GM04503 (cell line): ENCODE measurements around the gene GALM.
"Not testable (repeated sequence)": the region's sequence is repeated elsewhere in the genome, so short reads cannot be mapped to it uniquely, and the experiment has no call there.

Experiments
- DNase-seq: peaks from one replicate; pipeline ENCODE4 v3.0.0-alpha.2; 2012; ENCODE audit warnings: low read depth

Gene GALM

DNA sequence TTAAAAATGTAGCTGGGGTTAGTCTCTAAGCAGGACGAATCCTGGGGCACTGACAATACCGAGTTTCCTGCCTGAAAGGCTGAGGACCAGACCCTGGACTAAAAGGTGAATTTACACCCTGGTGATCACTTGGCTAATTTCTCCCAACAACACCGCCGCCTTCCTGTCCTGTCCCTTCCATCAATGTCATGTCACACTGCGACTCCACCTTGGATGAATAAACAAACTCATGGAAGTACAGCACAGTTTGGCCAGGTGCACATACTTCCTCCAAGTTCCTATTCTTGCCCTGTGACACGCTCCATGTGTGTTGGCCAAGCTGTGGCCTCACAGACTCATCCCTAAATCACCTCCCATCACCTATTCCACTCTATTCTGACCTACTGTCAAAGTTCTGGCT, 15.9 kb upstream of the GALM start:
- DNase-seq, result no peak

DNA sequence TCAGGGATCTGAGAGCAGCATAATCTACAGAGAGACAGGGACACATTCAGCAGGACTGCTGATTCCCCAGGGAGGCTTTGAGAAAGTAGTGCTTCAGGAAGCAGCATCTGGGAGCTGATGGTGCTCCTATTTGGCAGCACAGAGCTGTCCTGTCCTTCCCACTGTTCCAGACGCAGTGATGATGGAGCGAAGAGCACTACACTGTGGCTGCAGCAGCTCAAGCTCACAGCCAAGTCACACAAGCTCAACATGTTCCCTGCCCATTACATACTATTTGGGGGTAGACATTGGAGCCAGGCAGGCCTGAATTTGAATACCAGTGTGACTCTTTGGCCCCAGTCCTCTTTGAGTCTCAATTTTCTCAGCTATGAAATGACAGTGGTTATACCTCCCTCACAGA, 15.2 kb upstream of the GALM start:
- DNase-seq, result no peak

DNA sequence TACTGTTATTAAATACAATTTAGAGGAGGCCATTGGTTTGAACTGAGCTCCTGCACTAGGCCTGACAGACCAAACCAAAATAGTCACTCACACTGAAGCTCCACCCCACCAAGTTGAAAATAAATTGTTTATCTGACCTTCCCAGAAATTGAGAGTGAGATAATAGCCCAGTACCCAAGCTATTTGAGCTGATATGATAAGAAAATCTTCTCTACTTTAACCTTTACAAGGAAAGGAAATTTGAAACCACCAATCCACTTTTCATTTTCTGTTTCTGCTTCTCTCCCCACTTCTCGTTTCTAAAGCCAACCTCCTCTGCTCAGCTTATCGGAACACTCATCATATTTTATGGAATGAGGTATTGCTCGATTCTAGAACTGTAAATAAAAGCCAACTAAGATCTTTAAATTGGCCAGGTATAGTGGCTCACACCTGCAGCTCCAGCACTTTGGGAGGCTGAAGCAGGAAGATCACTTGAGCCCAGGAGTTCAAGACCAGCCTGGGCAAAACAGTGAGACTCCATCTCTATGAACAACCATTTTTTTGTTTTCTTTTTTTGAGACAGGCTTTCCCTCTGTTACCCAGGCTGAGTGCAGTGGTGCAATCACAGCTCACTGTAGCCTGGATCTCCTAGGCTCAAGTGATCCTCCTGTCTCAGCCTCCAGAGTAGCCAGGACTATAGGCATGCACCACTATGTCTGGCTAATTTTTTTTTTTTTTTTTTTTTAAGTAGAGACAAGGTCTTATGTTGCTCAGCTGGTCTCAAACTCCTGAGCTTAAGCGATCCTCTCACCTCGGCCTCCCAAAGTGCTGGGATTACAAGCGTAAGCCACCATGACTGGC, 13.3 kb upstream of the GALM start:
- no peak for DNase-seq

DNA sequence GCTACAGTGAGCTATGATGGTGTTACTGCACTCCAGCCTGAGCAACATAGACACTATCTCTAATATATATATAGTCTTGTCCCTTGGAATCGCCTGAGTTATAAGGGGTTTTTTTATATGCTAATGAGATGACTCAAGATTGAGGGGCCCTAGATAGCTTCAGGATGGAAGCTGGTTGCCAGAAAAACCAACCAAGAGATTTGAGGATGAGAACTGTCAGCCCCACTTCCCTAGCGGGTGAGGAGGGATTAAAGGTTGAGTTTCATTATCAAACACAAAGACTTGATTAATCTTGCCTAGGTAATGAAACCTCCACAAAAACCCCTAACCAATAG, 12.6 kb upstream of the GALM start:
- no peak for DNase-seq

DNA sequence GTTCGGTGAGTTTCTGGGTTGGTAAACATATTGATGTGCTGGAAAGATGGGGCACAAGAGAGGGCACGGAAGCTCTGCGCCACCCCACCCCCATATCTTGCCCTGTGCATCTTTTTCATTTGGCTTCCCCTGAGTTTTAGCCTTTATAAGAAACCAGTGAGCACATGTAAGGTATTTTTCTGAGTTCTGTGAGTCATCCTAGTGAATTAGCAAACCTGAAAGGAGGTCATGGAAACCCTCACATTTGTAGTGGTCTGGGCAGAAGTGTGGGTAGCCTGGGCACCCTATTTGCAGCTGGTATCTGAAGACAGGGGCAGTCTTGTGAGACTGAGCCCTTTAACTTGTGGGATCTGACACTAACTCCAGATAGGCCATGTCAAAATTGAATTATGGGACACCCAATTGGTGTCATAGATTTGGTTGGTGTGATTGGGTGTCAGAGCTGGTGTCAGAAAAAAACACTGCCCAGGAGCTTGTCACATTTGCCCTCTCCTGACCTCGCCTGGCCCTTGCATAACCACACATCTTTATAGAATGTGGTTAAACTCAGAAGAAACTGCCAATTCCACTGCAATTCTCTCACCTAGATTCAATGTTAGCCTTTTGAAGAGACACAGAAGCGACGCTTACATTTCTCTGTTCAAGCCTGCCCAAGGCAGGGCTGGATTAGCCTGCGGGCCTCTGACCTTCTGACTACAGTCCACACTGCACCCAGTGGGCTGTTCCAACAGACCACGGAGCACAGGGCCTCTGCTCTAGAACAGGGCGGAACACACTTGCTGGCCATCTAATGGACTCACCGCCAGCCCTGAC, 12.0 kb upstream of the GALM start:
- DNase-seq, result no peak

DNA sequence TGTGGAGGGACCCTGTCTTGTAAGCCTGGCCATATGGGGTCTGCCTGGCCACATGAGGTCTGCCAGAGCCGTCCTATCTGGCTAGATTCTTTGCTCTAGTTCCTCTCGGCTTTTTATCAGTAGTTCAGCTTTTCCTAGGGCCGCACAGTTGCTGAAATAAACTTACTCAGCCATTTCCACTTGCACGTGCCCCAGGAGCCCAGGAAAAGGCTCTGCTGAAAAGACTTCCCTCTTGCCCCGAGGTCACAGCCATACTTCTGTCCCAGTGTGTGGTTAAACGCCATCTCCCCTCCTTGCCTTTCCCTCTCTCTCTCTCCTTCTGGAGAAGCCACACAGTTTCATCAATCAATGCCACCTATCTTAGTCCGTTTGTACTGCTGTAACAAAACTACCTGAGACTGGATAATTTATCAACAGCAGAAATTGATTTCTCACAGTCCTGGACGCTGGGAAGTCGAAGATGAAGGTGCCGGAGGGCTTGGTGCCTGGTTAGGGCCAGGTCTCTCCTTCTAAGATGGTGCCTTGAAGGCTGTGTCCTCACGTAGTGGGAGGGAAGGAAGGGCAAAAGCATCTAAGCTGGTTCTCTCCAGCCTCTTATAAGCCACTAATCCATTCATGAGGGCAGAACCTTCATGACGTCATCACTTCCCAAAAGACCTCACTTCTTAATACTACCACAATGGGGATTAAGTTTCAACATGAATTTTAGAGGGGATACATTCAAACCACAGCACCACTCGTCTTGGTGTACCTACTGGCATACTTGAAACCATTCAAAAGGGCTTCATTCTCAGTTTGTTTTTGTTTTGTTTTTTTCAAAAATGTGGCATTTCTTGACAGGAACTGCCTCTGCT, 11.2 kb upstream of the GALM start:
- DNase-seq, result no peak

DNA sequence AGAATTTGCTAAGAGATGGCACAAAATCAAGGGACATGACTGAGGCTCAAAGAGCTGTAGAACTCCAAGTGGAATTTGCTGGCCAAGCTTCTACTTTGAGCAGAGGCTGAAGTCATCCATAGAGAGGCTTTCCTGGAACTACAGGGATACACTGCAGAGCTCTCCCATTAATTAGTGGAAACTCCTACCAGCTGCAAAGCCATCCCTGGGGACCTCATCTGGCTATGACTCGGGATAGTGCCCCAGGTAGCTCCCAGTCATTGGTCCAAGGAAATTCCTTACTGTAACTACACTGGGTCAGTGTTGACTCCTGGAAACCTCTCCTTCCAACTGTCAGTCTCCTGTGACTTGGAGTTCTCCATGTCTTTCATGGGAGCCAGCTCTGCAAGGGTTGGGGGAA, 10.5 kb upstream of the GALM start:
- DNase-seq, result no peak

DNA sequence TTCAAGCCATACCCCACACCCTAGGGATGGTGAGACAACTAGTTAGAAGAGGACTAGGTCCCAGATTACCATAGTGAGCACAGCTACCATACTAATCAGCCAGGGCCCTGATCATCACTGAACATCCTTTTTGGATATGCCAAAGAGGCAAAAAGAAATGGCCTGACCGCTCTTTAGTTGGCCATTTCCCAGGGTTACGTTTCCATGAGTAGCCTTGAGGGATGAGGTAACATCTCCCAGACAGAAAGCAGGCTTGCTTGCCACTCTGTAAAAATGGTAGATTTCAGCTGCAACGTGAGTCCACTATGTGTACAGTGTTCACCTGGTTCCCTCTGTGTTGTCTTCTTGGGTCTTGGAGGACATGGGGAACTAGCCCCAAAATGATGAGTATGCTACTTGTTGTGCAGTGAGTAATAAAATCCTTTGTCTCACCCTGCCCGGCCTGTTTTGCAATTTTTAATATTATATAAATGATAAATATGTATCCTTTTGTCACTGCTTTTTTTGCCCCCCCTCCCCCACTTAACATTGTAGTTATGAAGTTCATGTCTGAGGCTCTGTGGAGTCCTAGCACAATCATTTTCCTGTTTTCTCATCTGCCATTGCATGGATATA, 8.9 kb upstream of the GALM start:
- DNase-seq, result no peak

DNA sequence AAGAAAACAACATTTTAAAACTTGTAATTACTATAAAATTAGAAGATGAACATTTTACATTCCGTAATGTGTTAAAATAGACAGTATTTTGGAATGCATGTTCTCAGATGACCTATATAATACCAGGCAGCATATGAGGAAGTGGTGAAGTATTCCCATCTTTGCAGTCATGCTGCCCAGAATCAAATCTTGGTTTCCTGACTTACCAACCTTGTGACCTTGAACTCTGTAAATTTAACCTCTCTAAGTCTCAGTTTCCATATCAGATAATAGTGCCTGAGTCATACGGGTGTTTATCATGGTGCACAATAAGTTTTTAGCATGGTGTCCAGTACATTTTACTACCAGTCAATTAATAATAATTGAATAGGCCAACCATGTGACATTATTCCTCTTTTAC, 7.3 kb upstream of the GALM start:
- DNase-seq, result no peak

DNA sequence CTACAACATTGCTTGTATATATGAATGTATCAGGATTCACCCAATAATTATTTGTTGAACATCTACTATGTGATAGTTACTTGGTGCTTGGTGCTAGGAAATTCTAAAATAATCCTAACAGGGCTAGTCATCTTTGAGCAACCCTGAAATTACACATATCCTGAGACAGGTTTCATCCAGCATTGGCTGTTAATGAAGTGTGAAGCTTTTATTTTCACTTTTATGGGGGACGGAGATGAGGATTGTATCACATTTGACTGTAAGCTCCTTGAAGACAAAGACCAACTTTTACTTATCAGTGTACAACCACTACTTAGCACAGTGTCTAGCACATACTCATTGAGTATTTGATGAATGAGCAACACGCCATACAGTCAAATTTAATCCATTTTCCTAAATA, 6.8 kb upstream of the GALM start:
- no peak for DNase-seq

DNA sequence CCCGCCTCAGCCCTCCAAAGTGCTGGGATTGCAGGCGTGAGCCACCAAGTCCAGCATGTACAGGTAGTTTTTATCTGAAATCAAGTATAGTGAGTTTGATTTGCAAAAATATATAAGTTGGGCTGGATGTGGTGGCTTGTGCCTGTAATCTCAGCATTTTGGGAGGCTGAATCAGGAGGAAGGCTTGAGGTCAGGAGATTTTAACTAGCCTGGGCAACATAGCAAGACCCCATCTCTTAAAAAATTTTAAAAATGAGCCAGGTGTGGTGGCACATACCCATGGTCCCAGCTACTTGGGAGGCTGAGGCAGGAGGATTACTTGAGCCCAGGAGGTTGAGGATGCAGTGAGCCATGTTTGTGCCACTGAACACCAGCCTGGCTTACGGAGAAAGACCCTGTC, 5.6 kb upstream of the GALM start:
- DNase-seq, result no peak

DNA sequence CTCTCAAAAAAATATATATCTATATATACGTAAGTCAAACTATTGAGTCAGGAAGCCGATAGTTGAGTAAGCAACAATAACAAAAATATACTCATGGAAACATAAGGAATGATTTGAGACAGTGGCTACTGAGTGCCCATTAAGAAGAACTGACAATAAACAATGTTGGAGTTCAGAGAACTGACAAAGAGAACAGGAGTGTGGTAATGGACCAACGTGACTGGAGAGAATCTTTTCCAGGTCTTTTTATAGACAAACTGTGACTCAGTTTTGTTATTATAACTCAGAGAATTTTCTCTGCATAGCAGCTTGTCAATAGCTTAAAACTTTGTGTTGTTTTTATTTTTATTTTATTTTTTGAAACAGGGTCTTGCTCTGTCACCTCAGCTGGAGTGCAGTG, 4.6 kb upstream of the GALM start:
- no peak for DNase-seq

DNA sequence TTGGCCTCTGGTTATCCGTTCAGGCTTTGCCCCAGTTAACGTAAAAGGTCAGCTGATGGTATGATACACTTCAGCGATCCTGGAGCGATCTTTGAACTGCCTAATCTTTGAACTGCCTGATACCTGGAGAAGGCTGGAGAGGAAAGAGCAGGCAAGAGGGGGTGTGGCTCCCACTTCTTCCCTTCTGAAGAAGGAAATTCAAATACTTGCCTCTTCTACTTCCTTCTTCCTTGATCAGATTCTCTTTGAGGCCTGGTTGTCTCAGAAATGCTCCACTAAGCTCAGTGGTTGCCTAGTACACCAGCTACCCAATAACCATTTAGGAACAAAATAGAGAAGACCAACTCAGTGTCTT, 619 bp downstream of the GALM start:
- no peak for DNase-seq

DNA sequence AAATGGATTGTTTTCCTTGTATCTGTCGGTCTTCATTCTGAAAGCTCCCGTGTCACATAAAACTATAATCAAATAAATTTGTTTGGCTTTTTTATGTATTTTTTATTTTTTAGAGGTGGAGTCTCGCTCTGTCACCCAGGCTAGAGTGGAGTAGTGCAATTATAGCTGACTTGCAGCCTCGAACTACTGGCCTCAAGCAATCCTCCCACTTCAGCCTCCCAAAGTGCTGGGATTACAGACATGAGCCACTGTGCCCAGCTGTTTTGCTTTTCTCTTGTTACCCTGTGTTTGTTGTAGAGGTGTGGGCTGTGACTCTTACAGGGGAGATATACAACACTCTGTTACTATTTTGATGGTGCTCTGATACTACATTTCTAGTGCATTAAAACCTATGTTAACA, 2.2 kb downstream of the GALM start:
- DNase-seq, result no peak

DNA sequence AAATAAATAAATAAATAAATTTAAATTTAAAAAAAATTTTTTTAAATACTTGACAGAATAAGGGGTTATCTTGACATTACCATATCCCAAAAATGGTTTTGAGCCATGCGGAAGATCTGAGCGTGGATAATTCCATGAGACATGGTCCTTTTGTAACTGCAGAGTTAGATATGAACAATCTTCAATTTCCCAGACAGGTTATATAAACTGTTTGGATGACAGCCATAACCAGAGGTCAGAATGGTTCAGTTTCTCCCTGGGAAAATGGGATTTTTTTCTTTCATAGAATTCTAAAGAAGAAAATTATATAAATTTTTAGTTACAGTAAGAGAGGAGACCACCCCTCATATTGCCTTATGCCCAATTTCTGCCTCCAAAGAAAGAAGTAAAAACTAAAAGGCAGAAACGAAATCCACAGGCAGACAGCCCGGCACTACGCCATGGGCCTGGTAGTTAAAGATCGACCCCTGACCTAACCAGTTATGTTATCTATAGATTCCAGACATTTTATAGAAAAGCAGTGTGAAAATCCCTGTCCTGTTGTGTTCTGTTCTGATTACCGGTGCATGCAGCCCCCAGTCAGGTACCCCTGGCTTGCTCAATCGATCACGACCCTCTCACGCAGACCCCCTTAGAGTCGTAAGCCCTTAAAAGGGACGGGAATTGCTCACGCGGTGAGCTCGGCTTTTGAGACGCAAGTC, 3.0 kb downstream of the GALM start:
- DNase-seq, result no peak

DNA sequence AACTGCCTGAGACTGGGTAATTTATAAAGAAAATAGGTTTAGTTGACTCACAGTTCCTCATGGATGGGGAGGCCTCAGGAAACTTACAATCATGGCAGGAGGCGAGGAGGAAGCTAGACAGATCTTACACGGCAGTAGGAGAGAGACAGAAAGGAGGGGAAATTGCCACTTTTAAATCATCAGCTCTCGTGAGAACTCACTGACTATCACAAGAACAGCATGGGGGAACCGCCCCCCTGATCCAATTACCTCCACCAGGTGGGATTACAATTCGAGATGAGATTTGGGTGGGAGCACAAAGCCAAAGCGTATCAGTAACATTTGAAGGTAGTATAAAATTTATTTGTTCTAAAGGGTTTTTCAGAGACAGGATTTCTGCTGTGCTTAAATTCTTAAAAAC, 5.4 kb downstream of the GALM start:
- DNase-seq, result no peak

DNA sequence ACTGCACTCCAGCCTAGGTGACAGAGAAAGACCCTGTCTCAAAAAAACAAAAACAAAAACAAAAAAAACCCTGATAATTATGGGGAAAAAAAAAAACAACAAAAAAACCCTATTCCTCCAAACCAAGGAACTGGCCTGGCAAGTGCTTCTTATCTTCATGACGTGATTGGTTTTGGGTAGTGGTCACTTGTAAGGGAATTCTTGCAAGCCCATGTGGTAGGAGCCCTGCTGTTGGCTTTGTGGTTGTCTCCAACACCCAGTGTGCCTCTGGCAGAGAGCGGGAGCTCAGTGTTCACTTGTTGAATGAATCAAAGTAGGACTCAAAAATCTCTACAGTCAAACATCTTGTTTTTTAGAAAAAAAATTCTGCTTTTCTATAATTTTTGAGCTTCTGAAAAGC, 6.0 kb downstream of the GALM start:
- no peak for DNase-seq

DNA sequence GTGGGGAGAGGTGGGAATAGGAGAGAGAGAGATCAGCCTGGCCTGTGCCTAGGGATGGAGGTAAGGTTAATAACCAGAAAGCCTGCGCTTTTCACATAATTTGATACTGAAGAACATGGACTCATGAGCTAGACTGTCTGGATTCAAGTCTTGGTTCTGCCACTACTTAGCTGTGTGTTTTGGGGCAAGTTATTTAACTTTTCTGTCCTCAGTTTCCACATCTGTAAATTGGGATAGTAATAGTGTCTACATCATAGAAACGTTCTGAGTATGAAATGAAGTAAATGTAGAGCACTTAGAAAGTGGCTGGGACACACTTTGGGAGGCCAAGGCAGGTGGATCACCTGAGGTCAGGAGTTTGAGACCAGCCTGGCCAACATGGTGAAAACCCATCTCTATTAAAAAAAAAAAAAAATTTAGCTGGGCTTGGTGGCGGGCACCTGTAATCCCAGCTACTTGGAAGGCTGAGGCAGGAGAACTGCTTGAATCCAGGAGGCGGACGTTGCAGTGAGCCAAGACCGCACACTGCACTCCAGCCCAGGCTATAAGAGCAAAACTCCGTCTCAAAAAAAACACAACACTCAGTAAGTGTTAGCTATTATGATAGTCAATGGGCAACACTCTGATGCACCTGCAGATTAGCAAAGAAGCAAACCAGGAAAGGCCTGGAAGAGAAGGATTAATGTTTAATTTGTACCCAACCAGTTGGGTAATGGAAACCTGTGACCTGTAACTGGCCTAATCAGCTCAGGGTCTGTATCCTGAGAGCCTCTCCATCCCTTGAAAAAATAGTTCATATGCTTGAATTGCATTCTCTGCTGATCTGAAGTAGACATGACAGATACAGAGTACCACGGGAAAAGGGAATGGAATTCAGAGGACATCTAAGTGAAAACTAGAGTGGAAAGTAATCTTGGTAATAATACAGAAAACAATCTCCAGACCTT, 6.8 kb downstream of the GALM start:
- DNase-seq, result no peak

DNA sequence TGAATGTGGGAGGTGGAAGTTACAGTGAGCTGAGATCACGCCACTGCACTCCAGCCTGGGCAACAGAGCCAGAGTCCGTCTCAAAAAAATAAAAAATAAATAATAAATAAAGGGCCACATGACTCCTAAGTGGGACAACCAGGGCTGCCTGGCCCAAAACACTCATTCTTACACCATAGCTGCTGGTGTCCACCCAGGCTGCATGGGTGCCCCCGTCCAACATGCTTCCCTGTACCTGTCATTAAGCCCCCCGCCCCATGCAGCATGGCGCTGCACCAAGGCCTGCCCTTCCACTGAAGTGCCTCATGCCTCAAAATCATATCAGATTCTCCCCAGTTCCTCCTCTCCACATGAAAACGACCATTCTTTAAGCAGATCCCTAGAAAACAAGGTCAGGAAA, 10.8 kb downstream of the GALM start:
- DNase-seq, result no peak

DNA sequence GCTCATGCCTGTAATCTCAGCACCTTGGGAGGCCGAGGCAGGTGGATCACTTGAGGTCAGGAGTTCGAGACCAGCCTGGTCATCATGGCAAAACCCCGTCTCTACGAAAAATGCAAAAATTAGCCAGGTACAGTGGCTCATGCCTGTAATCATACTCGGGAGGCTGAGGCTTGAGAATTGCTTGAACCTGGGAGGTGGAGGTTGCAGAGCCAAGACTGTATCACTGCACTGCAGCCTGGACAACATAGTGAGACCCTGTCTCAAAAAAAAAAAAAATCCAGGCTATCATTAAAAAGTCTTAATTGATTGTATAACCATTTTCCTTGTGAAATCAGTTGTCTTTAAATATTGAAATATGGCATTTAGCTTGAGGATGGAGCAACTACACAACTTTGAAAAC, 15.0 kb downstream of the GALM start:
- not testable (repeated sequence) for DNase-seq
